Stimulated activated CD4-positive, alpha-beta T cell treated with anti-CD3 and anti-CD28 coated beads, Interleukin-2, amount 100 ng/mL, for 4 hours (primary cell): ENCODE data around the gene TRMO.
A peak's percentile ranks its signal among the peaks of the same experiment; 100 is the strongest.

Experiments
- DNase-seq: peaks from one replicate; pipeline ENCODE4 v3.0.0-alpha.2; 2020; ENCODE audit warnings: low read depth

The TRMO gene

GRCh38 chr9:97903177-97903576, 19.1 kb downstream of the TRMO start:
- DNase-seq, result no peak

- no peak for DNase-seq
Measured at GRCh38 chr9:97900738-97901565, 21.3 kb downstream of the TRMO start.

- DNase-seq, result no peak
Measured at GRCh38 chr9:97900103-97900737, 22.1 kb downstream of the TRMO start.

GRCh38 chr9:97895695-97896332, 26.5 kb downstream of the TRMO start:
- DNase-seq, result no peak

- no peak for DNase-seq
Measured at GRCh38 chr9:97895211-97895610, 27.1 kb downstream of the TRMO start.

- DNase-seq, result no peak
Measured at GRCh38 chr9:97892421-97892820, 29.9 kb downstream of the TRMO start.

GRCh38 chr9:97891736-97892135, 30.6 kb downstream of the TRMO start:
- no peak for DNase-seq

- DNase-seq, result peak; percentile 43
Measured at GRCh38 chr9:97889941-97890887, 32.1 kb downstream of the TRMO start.

GRCh38 chr9:97880336-97880735, 42.0 kb downstream of the TRMO start:
- no peak for DNase-seq

GRCh38 chr9:97876061-97876460, 46.2 kb downstream of the TRMO start:
- DNase-seq, result no peak

- DNase-seq, result no peak
Measured at GRCh38 chr9:97875111-97875510, 47.2 kb downstream of the TRMO start.

- no peak for DNase-seq
Measured at GRCh38 chr9:97874624-97875023, 47.7 kb downstream of the TRMO start.

GRCh38 chr9:97873882-97874281, 48.4 kb downstream of the TRMO start:
- DNase-seq, result no peak

GRCh38 chr9:97873425-97873824, 48.9 kb downstream of the TRMO start:
- no peak for DNase-seq

- DNase-seq, result no peak
Measured at GRCh38 chr9:97868859-97869258, 53.4 kb downstream of the TRMO start.

- no peak for DNase-seq
Measured at GRCh38 chr9:97866848-97867247, 55.5 kb downstream of the TRMO start.

GRCh38 chr9:97866300-97866699, 56.0 kb downstream of the TRMO start:
- DNase-seq, result no peak

GRCh38 chr9:97864396-97864795, 57.9 kb downstream of the TRMO start:
- DNase-seq, result no peak

GRCh38 chr9:97863314-97863713, 59.0 kb downstream of the TRMO start:
- DNase-seq, result no peak

GRCh38 chr9:97861148-97861475, 61.2 kb downstream of the TRMO start:
- no peak for DNase-seq

- no peak for DNase-seq
Measured at GRCh38 chr9:97860451-97861147, 61.7 kb downstream of the TRMO start.

GRCh38 chr9:97859346-97859745, 63.0 kb downstream of the TRMO start:
- no peak for DNase-seq
